ENCODE measurements around the gene DLGAP1. TPM values are rescaled to one million over a fixed set of nuclear protein-coding genes. Genes with fewer than 3 reads are reported as not detected.

Gene DLGAP1
- total and polyA plus RNA-seq, 2 of the 8 experiments (the other 6 are each of a cell fraction or from before 2014, with no cell fraction given) = 11.8 to 16.9 TPM

DNA sequence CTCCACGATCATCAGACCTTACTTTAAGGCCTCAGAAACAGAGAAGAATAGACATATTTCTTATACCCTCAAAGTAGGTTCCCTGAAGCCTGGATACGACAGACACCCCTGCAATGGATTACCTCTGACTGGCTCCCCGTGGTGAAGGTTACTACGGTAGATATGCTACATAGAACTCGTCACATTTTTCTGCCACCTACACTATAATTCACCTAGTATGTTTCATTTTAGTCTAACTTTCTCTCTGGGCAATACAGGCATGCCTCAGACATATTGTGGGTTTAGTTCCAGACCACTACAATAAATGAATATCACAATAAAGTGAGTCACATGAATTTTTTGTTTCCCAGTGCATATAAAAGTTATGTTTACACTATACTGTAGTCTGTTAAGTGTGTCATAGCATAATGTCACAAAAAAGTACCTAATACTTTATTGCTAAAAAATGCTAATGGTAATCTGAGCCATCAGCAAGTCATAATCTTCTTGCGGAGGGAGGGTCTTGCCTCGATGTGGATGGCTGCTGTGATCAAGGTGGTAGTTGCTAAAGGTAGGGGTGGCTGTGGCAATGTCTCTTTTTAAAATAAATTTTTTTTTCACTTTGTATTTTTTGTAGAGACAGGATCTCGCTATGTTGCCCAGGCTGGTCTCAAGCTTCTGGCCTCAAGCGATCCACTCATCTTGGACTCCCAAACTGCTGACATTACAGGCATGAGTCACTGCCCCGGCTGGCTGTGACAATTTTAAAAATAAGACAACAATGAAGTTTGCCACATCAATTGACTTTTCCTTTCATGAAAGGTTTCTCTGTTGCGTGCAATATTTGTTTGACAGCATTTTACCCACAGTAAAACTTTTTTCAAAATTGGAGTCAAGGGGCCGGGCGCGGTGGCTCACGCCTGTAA is 940.5 kb downstream of the DLGAP1 start:
- no peak overlapping the region for H2BK15ac ChIP-seq (ENCODE audit: low read length)
- DNase-seq (ENCODE audit: low read depth in 1 of 2, low spot score in 2 of 2) (no peak), FAIRE-seq (no peak)
- H3K56ac ChIP-seq (replicated peaks; ENCODE audit: insufficient read length, low read depth, low read length) = no peak overlapping the region
- no peak overlapping the region for H3K4me2 ChIP-seq (ENCODE audit: insufficient read depth in 1 of 2, low read depth in 2 of 2, low read length in 2 of 2)
- H4K91ac ChIP-seq (replicated peaks; ENCODE audit: insufficient read length, low read length) = no peak overlapping the region
- no peak overlapping the region for H3K27ac ChIP-seq (ENCODE audit: low read depth, low read length)
- H3K4ac ChIP-seq (replicated peaks; ENCODE audit: insufficient read length, low read depth, low read length) = no peak overlapping the region
- ChIA-PET CTCF (ENCODE audit: partially characterized antibody) (no interaction called here), POLR2A (ENCODE audit: partially characterized antibody) (no interaction called here)
- no peak overlapping the region for H3K14ac ChIP-seq (ENCODE audit: insufficient read length)
- H3K9ac ChIP-seq (replicated peaks in 1 of 4; ENCODE audit: extremely low read depth in 1 of 4, low read depth in 3 of 4, low read length in 3 of 4) = no peak overlapping the region
- H3K4me3 ChIP-seq (ENCODE audit: extremely low read depth in 1 of 4, insufficient read depth in 2 of 4, low read depth in 3 of 4, low read length in 4 of 4) = no peak overlapping the region
- peaks cover 0 to 2% (median 0%) of the 10 kb centered on the region in 4 experiments; a peak in 2 of 7 replicates for H3K4me1 ChIP-seq (replicated peaks in 1 of 4; ENCODE audit: control insufficient read depth in 3 of 4, insufficient read depth in 4 of 4, low read length in 3 of 4)
- no peaks in the 10 kb centered on the region for H3K79me2 ChIP-seq (ENCODE audit: control insufficient read depth in 1 of 2, insufficient read depth in 2 of 2, low read length in 2 of 2)
- WGBS, 2 experiments (ENCODE audit: extremely low coverage in 1 of 2, insufficient coverage in 1 of 2, insufficient read length in 1 of 2, insufficient replicate concordance in 2 of 2, low coverage in 1 of 2, low lambda C conversion rate in 2 of 2, missing lambda C conversion rate in 1 of 2) = 91% methylated on average over 15 of the region's 15 CpGs; no CpG with 5 or more reads in 1 of the 2 experiments
- no peak overlapping the region for H2BK20ac ChIP-seq (ENCODE audit: low read length)
- no peaks in the 10 kb centered on the region for H3K9me3 ChIP-seq (ENCODE audit: insufficient read depth in 2 of 2, low read depth in 1 of 2, low read length in 1 of 2)
- H2BK12ac ChIP-seq (ENCODE audit: low read depth, low read length) = no peak overlapping the region
- H3K18ac ChIP-seq (ENCODE audit: extremely low read depth, low read length) = no peak overlapping the region
- H4K5ac ChIP-seq (ENCODE audit: insufficient read length, low read depth, low read length) = no peak overlapping the region
- H3K23me2 ChIP-seq (ENCODE audit: low read depth, low read length) = no peaks in the 10 kb centered on the region
- H4K20me1 ChIP-seq (replicated peaks in 1 of 2; ENCODE audit: control insufficient read depth in 1 of 2, insufficient read depth in 2 of 2, low read length in 2 of 2) = no peaks in the 10 kb centered on the region
- H2AK5ac ChIP-seq (ENCODE audit: low read depth, low read length) = no peak overlapping the region
- no peak overlapping the region for H4K8ac ChIP-seq (ENCODE audit: extremely low read depth, insufficient read depth, low read length)
- H3K36me3 ChIP-seq (ENCODE audit: control insufficient read depth in 2 of 4, insufficient read depth in 4 of 4, low read length in 3 of 4) = no peaks in the 10 kb centered on the region
- no peak overlapping the region for H2BK5ac ChIP-seq (ENCODE audit: low read depth, low read length)
- H2BK120ac ChIP-seq (replicated peaks; ENCODE audit: low read depth, low read length) = no peak overlapping the region
- no peak overlapping the region for H2AFZ ChIP-seq (ENCODE audit: low read length)
- H3K23ac ChIP-seq (ENCODE audit: insufficient read length) = no peak overlapping the region
- no peaks in the 10 kb centered on the region for H3K79me1 ChIP-seq (ENCODE audit: low read depth, low read length)
- H3K27me3 ChIP-seq (replicated peaks in 1 of 4; ENCODE audit: control insufficient read depth in 3 of 4, extremely low read depth in 1 of 4, insufficient read depth in 3 of 4, low read length in 3 of 4) = no peaks in the 10 kb centered on the region; a peak in 2 of 7 replicates
- TF ChIP-seq KDM5A (IDR thresholded peaks at IDR 0.05; ENCODE audit: low read length) = no peak
- no peak for TF ChIP-seq BCL11A (IDR thresholded peaks at IDR 0.05; ENCODE audit: low read depth in 2 of 2, low read length in 2 of 2)
- TF ChIP-seq CHD1 (IDR thresholded peaks at IDR 0.05; ENCODE audit: low read depth, low read length) = no peak
- TF ChIP-seq SP2 (IDR thresholded peaks at IDR 0.05; ENCODE audit: low read length) = no peak
- TF ChIP-seq GTF2F1 (IDR thresholded peaks at IDR 0.05; ENCODE audit: borderline replicate concordance, low read depth, low read length) = no peak
- TF ChIP-seq ASH2L (IDR thresholded peaks at IDR 0.05; ENCODE audit: low read length) = no peak
- TF ChIP-seq NANOG (IDR thresholded peaks at IDR 0.05; ENCODE audit: insufficient read depth, low read depth, low read length, poor library complexity, severe bottlenecking) = no peak
- TF ChIP-seq SUZ12 (IDR thresholded peaks at IDR 0.05; ENCODE audit: low read length) = no peak
- no peak for TF ChIP-seq TAF7 (optimal IDR thresholded peaks at IDR 0.05; ENCODE audit: borderline replicate concordance, low read depth, low read length)
- no peak for TF ChIP-seq POLR2A (IDR thresholded peaks at IDR 0.05; ENCODE audit: control extremely low read depth in 1 of 2, low read depth in 2 of 2, low read length in 2 of 2)
- TF ChIP-seq YY1 (IDR thresholded peaks at IDR 0.05; ENCODE audit: low read depth, low read length) = no peak
- TF ChIP-seq ATF2 (IDR thresholded peaks at IDR 0.05; ENCODE audit: low read length) = no peak
